ENCODE data around the gene LLGL2.
"Not testable (repeated sequence)": the region's sequence is repeated elsewhere in the genome, so short reads cannot be mapped to it uniquely, and the experiment has no call there.

LLGL2 gene

DNA sequence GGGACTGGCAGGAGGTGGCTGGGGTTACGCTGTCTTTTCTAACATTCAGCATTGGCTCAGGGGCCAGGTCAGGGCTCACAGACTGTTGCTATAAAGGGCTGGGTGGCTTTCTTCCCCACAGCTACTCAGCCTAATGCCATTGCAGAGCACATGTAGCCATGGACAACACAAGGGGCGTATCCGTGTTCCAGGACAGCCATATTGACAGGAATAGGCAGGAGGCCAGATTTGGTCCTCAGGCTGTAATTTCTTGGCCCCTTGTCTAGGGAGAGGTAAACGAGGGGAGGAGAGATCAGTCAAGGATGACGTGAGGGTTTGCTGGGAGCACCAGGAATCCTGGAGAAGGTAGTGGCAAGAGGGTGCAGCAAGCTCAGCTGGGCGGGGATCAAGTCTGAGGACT, 40.9 kb downstream of the LLGL2 start:
- H3K4me3 ChIP-seq (ENCODE audit: low read depth, low read length): no peak overlapping the region

DNA sequence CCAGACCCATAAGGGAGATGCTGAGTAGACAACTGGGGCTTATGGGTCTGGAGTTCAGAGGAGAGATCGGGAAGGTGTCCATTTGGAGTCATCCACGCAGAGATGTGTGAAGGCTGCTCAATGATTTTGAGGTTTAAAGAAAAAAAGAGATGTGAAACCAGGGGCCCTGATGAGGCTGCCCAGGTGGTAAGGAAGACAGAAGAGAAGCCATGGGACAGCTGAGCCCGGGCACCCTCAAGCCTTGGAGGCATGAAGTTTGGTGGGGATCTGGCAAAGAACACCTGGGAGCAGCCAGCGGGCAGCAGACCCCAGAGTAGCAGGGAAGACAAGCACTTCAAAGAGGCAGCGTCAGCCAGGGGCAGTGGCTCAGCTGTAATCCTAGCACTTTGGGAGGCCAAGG, 41.3 kb downstream of the LLGL2 start:
- no peak overlapping the region for H3K4me3 ChIP-seq (ENCODE audit: low read depth, low read length)

DNA sequence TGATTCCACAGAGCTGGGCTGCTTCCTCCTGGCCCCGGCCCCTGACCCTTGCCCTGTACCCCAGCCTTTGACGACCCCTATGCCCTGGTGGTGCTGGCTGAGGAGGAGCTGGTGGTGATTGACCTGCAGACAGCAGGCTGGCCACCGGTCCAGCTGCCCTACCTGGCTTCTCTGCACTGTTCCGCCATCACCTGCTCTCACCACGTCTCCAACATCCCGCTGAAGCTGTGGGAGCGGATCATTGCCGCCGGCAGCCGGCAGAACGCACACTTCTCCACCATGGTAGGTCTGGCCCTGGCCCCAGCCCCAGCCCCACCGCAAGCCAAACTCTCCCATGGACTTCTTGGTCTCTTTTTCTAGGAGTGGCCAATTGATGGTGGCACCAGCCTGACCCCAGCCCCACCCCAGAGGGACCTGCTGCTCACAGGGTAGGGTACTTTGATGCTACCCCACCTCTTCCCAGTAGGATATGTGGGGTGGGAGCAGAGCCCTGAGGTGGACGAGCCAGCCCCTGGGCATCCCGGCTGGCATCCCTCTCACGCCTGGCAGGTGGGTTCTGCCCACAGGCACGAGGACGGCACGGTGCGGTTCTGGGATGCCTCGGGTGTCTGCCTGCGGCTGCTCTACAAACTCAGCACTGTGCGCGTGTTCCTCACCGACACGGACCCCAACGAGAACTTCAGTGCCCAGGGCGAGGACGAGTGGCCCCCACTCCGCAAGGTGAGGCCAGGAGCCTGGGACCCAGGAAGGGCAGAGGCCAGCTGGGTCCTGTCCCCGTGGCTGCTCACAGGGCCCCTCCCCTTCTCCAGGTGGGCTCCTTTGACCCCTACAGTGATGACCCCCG, 43.1 kb downstream of the LLGL2 start:
- no peak overlapping the region for H3K4me3 ChIP-seq (ENCODE audit: low read depth, low read length)

DNA sequence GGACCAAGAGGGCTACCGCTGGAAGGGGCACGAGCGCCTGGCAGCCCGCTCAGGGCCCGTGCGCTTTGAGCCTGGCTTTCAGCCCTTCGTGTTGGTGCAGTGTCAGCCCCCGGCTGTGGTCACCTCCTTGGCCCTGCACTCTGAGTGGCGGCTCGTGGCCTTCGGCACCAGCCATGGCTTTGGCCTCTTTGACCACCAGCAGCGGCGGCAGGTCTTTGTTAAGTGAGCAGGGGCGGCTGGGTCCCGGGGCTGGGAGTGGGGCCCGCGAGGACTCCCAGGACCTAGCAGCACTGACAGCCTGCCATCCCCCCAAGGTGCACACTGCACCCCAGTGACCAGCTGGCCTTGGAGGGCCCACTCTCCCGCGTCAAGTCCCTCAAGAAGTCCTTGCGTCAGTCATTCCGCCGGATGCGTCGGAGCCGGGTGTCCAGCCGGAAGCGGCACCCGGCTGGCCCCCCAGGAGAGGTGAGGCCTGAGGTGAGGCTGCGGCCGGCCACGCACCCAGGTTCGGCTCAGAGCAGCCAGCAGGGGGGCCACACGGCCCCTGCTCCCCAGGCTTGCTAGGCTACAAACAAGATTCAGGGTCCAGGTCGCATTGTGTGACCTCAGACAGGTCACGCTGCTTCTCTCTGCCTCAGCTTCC, 44.7 kb downstream of the LLGL2 start:
- H3K4me3 ChIP-seq (ENCODE audit: low read depth, low read length): no peak overlapping the region

DNA sequence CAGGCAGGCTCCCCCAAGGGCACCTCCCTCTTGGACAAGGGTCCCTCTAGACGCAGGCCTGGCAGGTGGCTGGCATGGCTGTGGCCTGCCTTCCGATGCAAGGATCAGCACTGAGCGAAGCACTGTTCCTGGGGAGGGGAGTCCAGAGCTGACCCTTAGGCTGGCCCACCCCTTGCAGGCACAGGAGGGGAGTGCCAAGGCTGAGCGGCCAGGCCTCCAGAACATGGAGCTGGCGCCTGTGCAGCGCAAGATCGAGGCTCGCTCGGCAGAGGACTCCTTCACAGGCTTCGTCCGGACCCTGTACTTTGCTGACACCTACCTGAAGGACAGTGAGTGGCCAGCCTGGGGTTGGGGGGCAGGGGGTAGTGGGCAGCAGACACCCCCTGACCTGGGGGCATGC, 45.3 kb downstream of the LLGL2 start:
- H3K4me3 ChIP-seq (ENCODE audit: low read depth, low read length): no peak overlapping the region

DNA sequence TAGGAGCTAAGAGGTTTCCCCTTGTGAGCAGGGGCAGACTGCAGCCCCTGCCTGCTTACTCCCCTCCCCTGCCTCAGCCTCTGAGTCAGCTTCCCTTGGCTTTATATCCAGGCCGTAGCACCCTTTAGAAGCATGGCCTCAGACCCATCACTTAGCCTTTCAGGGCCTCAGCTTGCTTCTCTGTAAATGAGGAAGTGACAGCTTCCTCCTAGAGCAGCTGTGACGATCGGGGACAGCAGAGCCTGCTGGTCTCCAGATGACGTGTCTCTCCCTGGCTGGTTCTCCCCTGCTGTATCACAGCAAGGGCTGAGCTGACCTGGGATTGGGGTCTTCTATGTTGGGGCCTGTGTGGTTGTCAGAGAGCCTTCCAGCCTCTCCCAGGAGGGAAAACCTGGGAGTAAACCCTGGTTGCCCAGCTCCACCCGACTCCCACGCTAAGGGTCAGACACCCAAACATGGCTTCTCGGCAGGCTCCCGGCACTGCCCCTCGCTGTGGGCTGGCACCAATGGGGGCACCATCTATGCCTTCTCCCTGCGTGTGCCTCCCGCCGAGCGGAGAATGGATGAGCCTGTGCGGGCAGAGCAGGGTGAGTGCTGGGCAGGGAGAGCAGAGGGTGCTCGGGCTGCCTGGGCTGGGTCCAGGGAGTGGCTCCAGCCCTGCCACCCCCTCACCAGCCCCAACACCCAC, 45.8 kb downstream of the LLGL2 start:
- no peak overlapping the region for H3K4me3 ChIP-seq (ENCODE audit: low read depth, low read length)

DNA sequence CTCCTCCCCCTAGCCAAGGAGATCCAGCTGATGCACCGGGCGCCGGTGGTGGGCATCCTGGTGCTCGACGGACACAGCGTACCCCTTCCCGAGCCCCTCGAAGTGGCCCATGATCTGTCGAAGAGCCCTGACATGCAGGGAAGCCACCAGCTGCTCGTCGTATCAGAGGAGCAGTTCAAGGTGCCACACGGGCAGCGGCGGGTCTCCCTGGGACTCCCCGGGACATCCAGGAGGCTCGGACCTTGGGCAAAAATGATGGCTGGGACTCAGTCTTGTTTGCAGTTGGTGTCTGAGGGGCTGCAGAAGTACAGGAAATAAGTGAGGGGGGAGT, 46.4 kb downstream of the LLGL2 start:
- no peak overlapping the region for H3K4me3 ChIP-seq (ENCODE audit: low read depth, low read length)

DNA sequence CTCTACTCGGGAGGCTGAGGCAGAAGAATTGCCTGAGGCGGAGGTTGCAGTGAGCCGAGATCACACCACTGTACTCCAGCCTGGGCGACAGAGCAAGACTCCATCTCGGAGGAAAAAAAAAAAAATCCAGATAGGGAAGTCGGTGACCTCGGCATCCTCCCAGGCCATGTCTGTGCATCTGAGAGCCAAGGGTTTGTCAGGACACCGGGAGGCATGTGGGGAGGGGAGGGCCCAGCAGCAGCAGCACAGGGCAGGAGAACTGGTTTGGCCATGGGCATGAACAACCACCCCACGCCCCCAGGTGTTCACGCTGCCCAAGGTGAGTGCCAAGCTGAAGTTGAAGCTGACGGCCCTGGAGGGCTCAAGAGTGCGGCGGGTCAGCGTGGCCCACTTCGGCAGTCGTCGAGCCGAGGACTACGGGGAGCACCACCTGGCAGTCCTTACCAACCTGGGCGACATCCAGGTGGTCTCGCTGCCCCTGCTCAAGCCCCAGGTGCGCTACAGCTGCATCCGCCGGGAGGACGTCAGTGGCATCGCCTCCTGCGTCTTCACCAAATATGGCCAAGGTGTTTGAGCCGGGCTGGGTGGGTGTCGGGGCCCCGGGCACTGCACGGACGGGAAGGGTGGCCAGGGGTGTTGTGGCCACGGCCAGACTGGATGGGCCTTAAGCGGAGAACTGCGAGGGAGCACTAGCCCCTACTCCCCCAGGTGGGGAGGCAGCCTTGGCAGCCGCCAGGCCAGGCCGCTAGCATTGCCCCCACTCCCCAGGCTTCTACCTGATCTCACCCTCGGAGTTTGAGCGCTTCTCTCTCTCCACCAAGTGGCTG, 47.4 kb downstream of the LLGL2 start:
- H3K4me3 ChIP-seq (ENCODE audit: low read depth, low read length): no peak overlapping the region

DNA sequence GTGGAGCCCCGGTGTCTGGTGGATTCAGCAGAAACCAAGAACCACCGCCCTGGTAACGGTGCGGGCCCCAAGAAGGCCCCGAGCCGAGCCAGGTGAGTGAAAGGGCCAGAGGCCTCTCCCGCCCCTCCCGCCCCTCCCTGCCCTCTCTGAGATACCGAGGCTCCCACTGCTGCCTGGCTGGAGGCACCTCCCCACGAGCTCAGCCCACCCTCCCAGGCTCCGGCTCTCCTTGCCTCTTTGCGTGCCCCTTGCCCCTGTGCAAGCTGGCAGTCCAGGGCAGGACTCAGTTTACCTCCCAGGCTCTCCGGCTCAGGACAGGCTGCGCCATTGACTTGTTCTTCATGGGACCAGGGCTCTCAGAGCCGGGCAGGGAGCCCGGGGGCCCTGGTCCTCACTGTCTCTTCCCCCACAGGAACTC, 48.1 kb downstream of the LLGL2 start:
- no peak overlapping the region for H3K4me3 ChIP-seq (ENCODE audit: low read depth, low read length)

DNA sequence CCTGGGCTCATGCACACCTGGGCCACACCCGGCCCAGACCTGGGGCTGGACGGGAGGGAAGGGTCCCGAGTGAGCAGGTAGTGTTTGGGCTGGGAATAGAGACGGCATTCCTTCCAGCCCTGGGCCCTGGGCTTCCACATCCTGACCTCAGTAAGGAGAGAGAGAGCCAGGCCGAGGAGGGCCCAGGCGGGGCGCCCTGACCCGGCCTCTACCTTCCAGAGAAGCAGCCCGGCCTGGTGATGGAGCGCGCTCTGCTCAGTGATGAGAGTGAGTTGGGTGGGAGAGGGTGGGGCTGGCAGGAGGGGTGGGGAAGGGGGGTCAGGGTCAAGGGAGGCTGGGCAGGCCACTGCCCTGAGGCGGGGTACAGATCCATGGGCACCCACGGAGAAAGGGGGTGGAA, 48.5 kb downstream of the LLGL2 start:
- H3K4me3 ChIP-seq (ENCODE audit: low read depth, low read length): no peak overlapping the region

DNA sequence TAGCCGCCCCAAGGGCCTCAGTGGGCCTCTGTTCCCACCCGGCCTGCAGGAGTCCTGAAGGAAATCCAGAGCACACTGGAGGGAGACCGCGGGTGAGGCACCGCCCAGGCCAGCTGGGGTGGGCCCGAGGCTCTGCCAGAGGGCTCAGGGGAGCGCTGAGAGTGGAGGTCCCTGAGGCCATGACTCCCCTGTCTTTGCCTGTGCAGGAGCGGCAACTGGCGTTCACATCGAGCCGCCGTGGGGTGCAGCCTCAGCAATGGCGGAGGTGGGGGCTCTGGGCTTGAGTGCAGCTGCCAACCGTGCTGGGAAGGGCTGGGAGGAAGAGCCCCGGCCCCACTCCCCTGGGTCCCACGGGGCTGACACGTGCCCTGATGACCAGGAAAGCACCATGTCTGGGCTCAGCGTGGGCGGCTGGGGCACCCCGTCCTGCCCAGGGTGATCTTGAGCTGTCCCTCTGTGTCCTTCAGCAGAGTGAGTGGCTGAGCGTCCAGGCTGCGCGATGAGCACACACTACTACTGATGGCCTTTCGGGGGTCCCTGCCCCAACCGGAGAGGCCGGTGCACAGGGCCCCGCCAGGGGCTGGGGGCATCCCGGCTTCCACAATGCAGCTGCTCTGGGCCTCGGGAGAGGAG, 49.0 kb downstream of the LLGL2 start:
- no peak overlapping the region for H3K4me3 ChIP-seq (ENCODE audit: low read depth, low read length)

DNA sequence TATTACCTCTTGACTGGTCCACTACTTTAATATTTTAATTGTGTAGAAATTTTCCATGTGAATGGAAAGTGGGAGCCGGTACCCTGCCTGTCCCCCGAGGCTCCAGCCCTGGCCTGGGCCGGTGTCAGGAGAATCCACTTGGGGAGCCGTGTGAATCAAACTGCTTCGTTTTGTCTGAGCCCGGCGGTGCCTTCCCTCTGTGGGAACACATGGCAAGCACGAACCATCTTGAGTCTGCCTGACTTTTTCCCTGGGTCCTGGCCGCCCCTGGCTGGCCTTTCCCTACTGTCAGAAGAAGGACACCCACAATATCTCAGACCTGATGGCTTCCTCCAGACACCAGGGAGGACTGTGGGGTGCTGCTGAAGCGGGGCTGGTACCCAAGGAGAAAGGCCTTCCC, 49.7 kb downstream of the LLGL2 start:
- no peak overlapping the region for H3K4me3 ChIP-seq (ENCODE audit: low read depth, low read length)

DNA sequence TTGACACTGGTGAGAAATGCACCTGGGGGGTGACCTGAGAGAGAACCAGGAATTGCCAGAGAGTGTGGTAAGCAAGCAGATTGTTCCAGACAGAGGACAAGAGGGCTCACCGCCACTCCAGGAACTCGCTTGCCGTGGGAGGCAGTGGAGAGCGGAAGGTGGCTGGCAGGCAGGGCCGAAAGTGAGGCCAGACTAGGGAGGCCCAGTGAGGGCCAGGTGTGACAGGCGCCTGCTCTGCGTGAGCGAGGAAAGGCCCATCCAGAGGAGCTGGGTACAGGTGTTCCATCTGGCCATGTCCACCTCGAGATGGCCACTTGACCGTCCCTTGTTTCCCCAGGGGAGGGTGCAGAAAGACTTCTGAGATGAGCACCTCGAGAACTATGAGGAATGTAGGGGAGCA, 50.2 kb downstream of the LLGL2 start:
- H3K4me3 ChIP-seq (ENCODE audit: low read depth, low read length): no peak overlapping the region

DNA sequence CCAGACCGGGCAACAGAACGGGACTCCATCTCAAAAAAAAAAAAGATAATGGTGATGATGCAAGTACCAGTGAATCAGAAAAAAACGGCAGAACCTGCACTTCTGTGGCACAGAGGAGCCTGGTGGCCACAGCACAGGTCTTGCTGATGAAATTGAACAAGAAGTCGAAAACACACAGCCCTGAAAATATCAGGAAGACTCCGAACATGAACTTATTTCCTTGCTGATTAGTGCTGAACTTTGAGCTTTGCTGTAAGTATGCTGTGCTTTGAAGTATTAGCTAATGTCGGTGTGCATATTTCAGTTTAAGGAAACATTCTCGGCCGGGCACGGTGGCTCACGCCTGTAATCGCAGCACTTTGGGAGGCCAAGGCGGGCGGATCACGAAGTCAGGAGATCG, 51.2 kb downstream of the LLGL2 start:
- no peak overlapping the region for H3K4me3 ChIP-seq (ENCODE audit: low read depth, low read length)

DNA sequence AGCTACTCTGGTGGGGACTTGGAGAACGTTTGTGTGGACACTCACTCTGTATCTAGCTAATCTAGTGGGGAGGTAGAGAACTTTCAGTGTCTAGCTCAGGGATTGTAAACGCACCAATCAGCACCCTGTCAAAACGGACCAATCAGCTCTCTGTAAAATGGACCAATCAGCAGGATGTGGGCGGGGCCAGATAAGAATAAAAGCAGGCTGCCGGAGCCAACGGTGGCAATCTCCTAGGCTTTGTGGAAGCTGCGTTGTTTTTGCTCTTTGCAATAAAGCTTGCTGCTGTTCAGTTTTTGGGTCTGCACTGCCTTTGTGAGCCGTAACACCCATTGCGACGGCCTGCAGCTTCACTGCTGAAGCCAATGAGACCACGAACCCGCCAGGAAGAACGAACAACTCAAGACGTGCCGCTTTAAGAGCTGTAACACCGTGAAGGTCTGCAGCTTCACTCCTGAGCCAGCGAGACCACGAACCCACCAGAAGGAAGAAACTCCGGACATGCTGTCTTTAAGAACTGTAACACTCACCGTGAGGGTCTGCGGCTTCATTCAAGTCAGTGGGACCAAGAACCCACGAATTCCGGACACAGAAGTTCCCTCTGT, 55.7 kb downstream of the LLGL2 start:
- H3K4me3 ChIP-seq (ENCODE audit: low read depth, low read length): not testable (repeated sequence)

DNA sequence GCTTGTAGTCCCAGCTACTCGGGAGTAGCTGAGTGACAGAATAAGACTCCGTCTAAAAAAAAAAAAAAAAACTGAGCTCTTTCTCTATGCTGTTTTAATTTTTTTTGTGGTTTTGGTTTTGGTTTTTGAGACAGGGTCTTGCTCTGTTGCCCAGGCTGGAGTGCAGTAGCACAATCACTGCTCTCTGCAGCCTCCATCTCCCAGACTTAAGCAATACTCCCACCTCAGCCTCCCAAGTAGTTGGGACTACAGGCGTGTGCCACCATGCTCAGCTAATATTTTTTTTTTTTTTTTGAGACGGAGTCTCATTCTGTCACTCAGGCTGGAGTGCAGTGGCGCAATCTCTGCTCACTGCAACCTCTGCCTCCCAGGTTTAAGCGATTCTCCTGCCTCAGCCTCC, 57.7 kb downstream of the LLGL2 start:
- H3K4me3 ChIP-seq (ENCODE audit: low read depth, low read length): not testable (repeated sequence)

DNA sequence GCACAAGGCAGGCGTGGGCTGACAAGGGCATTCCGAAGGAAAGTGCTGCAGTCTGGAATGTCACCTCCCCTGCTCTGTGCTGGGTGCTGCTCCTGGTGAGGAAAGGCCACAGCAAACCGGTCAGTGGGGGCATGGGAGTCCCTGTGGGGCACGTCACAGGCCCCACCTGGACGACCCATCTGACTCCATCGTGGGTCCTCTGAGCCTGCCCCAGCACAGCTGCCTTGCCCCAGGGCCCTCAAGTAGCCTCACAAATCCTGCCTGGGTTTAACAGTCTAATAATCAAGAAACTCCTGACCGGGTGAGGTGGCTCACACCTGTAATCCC, 59.3 kb downstream of the LLGL2 start:
- H3K4me3 ChIP-seq (ENCODE audit: low read depth, low read length): no peak overlapping the region

DNA sequence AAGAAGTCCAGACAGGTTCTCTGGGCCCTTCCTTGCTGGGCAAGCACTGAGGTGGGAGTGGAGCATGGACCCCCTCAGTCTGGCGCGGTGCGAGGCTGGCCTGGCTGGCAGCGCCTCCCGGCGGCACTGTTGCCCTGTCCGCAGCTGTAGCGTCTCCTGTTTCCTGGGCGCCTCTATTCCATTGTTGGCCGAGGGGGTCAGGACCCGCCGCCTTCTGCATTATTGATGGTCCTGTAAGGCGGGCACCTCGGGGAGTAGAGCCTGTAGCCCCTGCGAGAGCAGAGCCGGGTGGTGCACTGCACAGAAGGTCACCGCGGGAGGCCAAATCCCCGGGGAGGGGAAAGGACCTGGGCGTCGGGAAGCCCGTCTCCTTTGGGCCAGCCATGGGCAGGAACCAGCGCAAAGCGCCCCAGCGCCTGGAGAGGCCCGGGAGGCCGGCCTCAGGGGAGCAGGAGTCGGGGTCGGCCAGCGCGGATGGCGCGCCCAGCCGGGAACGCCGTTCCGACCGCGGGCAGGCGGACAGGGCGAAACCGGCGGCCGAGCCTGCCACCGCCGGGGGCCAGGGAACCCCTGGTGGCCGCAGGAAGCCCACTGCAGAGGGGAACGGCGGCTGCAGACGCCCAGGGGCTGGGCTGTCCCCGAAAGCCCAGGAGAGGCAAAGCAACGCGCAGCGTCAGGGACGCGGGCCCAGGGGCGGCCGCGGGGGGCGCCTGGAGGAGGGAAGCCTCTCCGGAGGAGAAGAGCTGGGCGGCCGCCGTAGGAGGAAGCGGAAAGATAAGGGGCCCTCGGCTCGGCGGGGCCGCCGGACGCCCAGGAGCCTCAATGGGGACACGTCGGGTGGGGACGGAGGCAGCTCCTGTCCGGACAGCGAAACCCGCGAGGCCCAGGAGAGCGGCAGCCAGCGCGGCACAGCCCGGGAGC, 62.4 kb downstream of the LLGL2 start, which contains the start of gene MYO15B:
TSS of gene MYO15B (plus strand) at position 126 of the 921 bp plus-strand sequence. CDS start at position 384, 258 bp downstream.
- H3K4me3 ChIP-seq (ENCODE audit: low read depth, low read length): peak within 1 kb of the TSS; percentile 33

DNA sequence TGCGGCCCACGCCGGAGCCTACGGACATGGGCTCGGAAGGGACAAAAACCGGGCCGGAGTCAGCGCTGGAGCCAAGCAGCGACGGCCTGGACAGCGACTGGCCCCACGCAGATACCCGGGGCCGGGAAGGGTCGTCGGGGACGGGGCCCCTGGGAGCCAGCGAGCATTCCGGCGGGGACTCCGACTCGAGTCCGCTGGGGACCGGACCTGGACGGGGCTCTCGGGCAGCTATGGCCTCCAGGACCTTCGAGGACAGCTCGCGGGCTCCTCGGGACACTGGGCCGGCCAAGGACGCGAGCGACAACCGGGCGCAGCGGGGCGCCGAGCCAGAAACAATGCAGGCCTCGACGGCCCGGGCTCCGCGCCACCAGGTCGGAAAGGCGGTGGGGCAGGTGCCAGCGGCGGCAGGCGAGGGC, 63.1 kb downstream of the LLGL2 start:
- peak overlapping the region; percentile 33 for H3K4me3 ChIP-seq (ENCODE audit: low read depth, low read length)

Data from iPS-11a (cell line).